B cell (primary cell): ENCODE measurements around the gene PNPLA6. TPM values are rescaled to one million over a fixed set of nuclear protein-coding genes. Genes with fewer than 3 reads are reported as not detected.

Experiments used
- ATAC-seq: fragments of 200-7000 bp; cut with Tn5 transposase; one replicate; pipeline ENCODE4 v1.10.0; 2021; ENCODE audit warnings: low read depth, mild to moderate bottlenecking, moderate number of reproducible peaks, moderate library complexity
- CTCF ChIA-PET: fragments of 350-600 bp; sonication (Branson Sonifier 250); formaldehyde crosslinking; loops from one replicate; lab custom pipeline; 2021; ENCODE audit warnings: antibody characterized with exemption, inconsistent platforms; lab: Charles Lee
- POLR2A ChIA-PET: fragments of 350-600 bp; sonication (Branson Sonifier 250); formaldehyde crosslinking; loops from one replicate; lab custom pipeline; 2021; ENCODE audit warnings: antibody characterized with exemption; lab: Charles Lee
- DNase-seq: peaks from one replicate; pipeline ENCODE4 v3.0.0; 2013
- H2AFZ ChIP-seq: 2 replicates; pipeline ENCODE4 v1.6.1; 2012; ENCODE audit warnings: mild to moderate bottlenecking, low read depth, low read length; ENCODE audit not compliant: insufficient read depth, poor library complexity, severe bottlenecking
- H3K27ac ChIP-seq, 2 donors: 1 replicate in 1 of 2; 2 replicates in 1 of 2; pipeline ENCODE4 v1.5.1; 2012 to 2013; ENCODE audit warnings: low read length in 2 of 2, mild to moderate bottlenecking in 2 of 2, moderate library complexity in 1 of 2
- H3K27me3 ChIP-seq, 4 experiments: fragments of 200-600 bp in 1 of 4; sonication (generic) in 1 of 4; replicated peaks in 1 of 4; 1 replicate in 2 of 4; 2 replicates in 2 of 4; pipeline versions ENCODE4 v1.6.1 to v1.7.0; 2013 to 2016; ENCODE audit warnings: low read length in 3 of 4, mild to moderate bottlenecking in 2 of 4, mixed read lengths in 1 of 4, moderate library complexity in 1 of 4; ENCODE audit not compliant: insufficient read depth in 4 of 4, control insufficient read depth in 3 of 4; ENCODE audit errors: control extremely low read depth in 1 of 4
- H3K36me3 ChIP-seq, 2 experiments: replicated peaks in 1 of 2; 1 replicate in 1 of 2; 2 replicates in 1 of 2; pipeline versions ENCODE4 v1.6.1 to v1.7.1; 2013; ENCODE audit warnings: low read length in 1 of 2; ENCODE audit not compliant: insufficient read depth in 2 of 2, control insufficient read depth in 1 of 2; ENCODE audit errors: control extremely low read depth in 1 of 2, extremely low read depth in 1 of 2
- H3K4me1 ChIP-seq, 2 donors: fragments of 200-600 bp in 1 of 2; sonication (generic) in 1 of 2; 1 replicate in 1 of 2; 2 replicates in 1 of 2; pipeline versions ENCODE4 v1.5.1 to v1.6.1; 2013 to 2017; ENCODE audit warnings: low read length in 2 of 2; ENCODE audit not compliant: control insufficient read depth in 2 of 2, insufficient read depth in 2 of 2
- H3K4me2 ChIP-seq: replicated peaks from 2 replicates; pipeline ENCODE3; 2012; ENCODE audit warnings: mild to moderate bottlenecking, low read depth, low read length; ENCODE audit not compliant: poor library complexity, severe bottlenecking
- H3K4me3 ChIP-seq, 5 experiments: fragments of 200-600 bp in 1 of 5; sonication (generic) in 1 of 5; 1 replicate in 3 of 5; 2 replicates in 2 of 5; pipeline versions ENCODE4 v1.5.1 to v1.7.0; 2011 to 2016; ENCODE audit warnings: low read length in 4 of 5, mild to moderate bottlenecking in 4 of 5, low read depth in 2 of 5, control low read depth in 1 of 5, moderate library complexity in 1 of 5; ENCODE audit not compliant: insufficient read depth in 1 of 5; ENCODE audit errors: control extremely low read depth in 1 of 5, extremely low read depth in 1 of 5
- H3K79me2 ChIP-seq: fragments of 200-600 bp; sonication (generic); one replicate; pipeline ENCODE4 v1.6.0; 2016; ENCODE audit warnings: low read length; ENCODE audit not compliant: control insufficient read depth, insufficient read depth
- H3K9ac ChIP-seq: fragments of 200-600 bp; sonication (generic); 2 replicates; pipeline ENCODE4 v1.6.1; 2017; ENCODE audit warnings: mild to moderate bottlenecking, low read length, moderate library complexity
- H3K9me3 ChIP-seq, 3 donors: one replicate each; pipeline versions ENCODE4 v1.6.1 to v1.7.1; 2013; ENCODE audit warnings: low read length in 2 of 3; ENCODE audit not compliant: control insufficient read depth in 2 of 3, insufficient read depth in 1 of 3; ENCODE audit errors: control extremely low read depth in 1 of 3
- H4K20me1 ChIP-seq: 2 replicates; pipeline ENCODE4 v1.6.0; 2012; ENCODE audit warnings: mild to moderate bottlenecking, low read length; ENCODE audit not compliant: insufficient read depth, control insufficient read depth, poor library complexity, severe bottlenecking
- H3K27ac Mint-ChIP-seq: one replicate; pipeline ENCODE4 v1.8.0; 2021; ENCODE audit warnings: mixed read lengths
- H3K27me3 Mint-ChIP-seq: one replicate; pipeline ENCODE4 v1.8.0; 2021; ENCODE audit warnings: mixed read lengths
- H3K4me1 Mint-ChIP-seq: one replicate; pipeline ENCODE4 v1.8.0; 2021; ENCODE audit warnings: mixed read lengths
- H3K4me3 Mint-ChIP-seq: one replicate; pipeline ENCODE4 v1.8.0; 2021; ENCODE audit warnings: mixed read lengths
- H3K9me3 Mint-ChIP-seq: one replicate; pipeline ENCODE4 v1.8.0; 2022; ENCODE audit warnings: mixed read lengths; ENCODE audit not compliant: insufficient read depth
- CTCF ChIP-seq: fragments of 200-600 bp; IDR thresholded peaks from one replicate; pipeline ENCODE4 v1.8.0; 2022; ENCODE audit warnings: antibody characterized with exemption, mild to moderate bottlenecking
- EZH2 ChIP-seq: IDR thresholded peaks from 2 replicates; pipeline ENCODE4 v1.6.1; 2012; ENCODE audit warnings: borderline replicate concordance, low read depth, mild to moderate bottlenecking, moderate library complexity, low read length; ENCODE audit not compliant: insufficient read depth, poor library complexity, severe bottlenecking
- WGBS: methylation state at CpG from one replicate; pipeline ENCODE4 v1.1.5; 2013; ENCODE audit warnings: missing lambda C conversion rate; ENCODE audit not compliant: insufficient coverage; 5-methylcytosine and 5-hydroxymethylcytosine counted together
- intact Hi-C: fragments of 100-400 bp; cut with micrococcal nuclease; formaldehyde crosslinking; loops from one replicate; pipeline ENCODE4 v1.10.0; 2022
- polyA plus RNA-seq: library from polyadenylated mRNA; depleted of rRNA; stranded (reverse); fragments of >200 nt; gene quantifications from 2 replicates; pipeline ENCODE4 v1.2.3, GENCODE V29; 2012
- total RNA-seq, 2 donors: library from RNA; stranded (reverse); fragments of 120-200 nt in 1 of 2; gene quantifications; 1 replicate in 1 of 2; 2 replicates in 1 of 2; pipeline versions ENCODE4 v1.2.3 to v1.2.4, GENCODE V29; 2013 to 2022

PNPLA6 gene
- total and polyA plus RNA-seq, 2 donors (not counting 1 experiment from before 2014, with no cell fraction given) = 102 to 149 TPM

DNA sequence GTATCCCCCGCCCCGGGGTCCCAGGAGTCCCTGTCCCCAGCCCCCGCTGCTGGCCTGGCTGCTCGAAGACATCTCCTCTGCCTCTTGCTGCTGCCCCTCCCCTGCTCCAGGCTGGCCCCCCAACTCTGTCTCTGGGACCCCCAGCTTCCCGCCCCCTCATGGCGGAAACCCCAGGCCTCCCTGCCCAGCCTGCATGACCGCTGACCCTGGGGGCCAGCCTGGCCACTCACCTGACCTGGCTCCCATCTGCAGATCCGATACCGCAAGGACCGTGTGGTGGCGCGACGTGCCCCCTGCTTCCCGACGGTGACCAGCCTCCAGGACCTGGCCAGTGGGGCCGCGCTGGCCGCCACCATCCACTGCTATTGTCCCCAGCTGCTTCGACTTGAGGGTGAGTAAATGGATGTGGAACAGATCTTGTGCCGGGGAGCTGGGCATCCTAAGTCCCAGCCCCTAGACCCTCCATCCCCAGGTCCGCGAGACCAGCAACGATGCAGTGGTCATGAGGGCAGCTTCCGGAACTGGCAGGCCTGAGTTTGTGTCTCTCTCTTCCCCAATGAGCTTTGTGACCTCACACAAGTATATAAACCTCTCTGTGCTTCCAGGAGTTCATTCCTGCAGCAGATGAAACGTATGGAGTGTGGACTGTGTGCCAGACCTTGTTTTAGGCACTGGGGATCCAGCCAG, 72.5 kb downstream of the PNPLA6 start:
- H3K27me3 ChIP-seq = peaks cover 0 to 19% (median 0%) of the 10 kb centered on the region in 4 experiments
- no peaks in the 10 kb centered on the region for H3K79me2 ChIP-seq
- Mint-ChIP-seq H3K4me3 (no peak overlapping the region), H3K4me1 (no peaks in the 10 kb centered on the region), H3K27ac (no peak overlapping the region), H3K27me3 (peaks cover 9% of the 10 kb centered on the region), H3K9me3 (no peaks in the 10 kb centered on the region)
- no peak overlapping the region for H3K4me2 ChIP-seq
- no peak for DNase-seq
- H4K20me1 ChIP-seq = no peaks in the 10 kb centered on the region
- ChIA-PET CTCF (no interaction called here), POLR2A (no interaction called here)
- H3K9me3 ChIP-seq = peaks cover 0 to 12% (median 0%) of the 10 kb centered on the region in 3 donors
- no peak overlapping the region for H3K9ac ChIP-seq
- no peak overlapping the region for H2AFZ ChIP-seq
- H3K4me1 ChIP-seq = no peaks in the 10 kb centered on the region
- TF ChIP-seq EZH2 = no peak
- no peak for TF ChIP-seq CTCF
- H3K27ac ChIP-seq = no peak overlapping the region
- H3K36me3 ChIP-seq = no peaks in the 10 kb centered on the region
- WGBS = over 99% methylated on average over 17 of the region's 25 CpGs
- H3K4me3 ChIP-seq = no peak overlapping the region
- intact Hi-C loops = no loop called here
- no peak for ATAC-seq

DNA sequence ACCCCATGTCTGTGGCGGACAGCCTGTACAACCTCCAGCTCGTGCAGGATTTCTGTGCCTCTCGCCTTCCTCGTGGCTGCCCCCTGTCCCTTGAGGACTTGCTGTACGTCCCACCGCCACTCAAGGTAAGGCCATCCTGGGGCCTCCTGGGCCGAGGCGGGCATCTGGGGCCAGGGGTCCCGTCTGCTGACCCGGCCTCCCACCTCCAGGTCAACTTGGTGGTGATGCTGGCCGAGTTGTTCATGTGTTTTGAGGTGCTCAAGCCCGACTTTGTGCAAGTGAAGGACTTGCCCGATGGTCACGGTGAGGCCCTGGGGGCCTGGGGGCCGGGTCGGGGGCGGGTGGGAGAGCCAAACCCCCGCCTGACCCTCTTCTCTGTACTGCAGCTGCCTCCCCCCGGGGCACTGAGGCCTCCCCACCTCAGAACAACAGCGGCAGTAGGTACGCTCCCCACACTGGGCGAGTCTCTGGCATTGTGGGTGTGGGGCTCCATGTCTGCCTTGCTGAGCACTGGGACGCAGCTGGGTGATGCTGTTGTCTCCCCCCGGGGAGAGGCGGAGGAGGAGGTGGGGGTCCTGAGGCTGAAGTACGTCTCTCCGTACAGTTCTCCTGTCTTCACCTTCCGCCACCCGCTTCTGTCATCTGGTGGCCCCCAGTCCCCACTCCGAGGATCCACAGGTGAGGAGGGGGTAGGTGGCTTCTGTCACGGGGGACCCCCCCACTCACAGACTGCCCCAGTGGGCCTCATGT, 75.1 kb downstream of the PNPLA6 start:
- Histone ChIP-seq H4K20me1 (no peaks in the 10 kb centered on the region), H2AFZ (no peak overlapping the region), H3K9ac (no peak overlapping the region), H3K4me1 (no peaks in the 10 kb centered on the region), H3K4me3 (no peak overlapping the region), H3K4me2 (no peak overlapping the region), H3K36me3 (no peaks in the 10 kb centered on the region), H3K79me2 (no peaks in the 10 kb centered on the region), H3K27me3 (no peaks in the 10 kb centered on the region), H3K9me3 (peaks cover 0 to 5% (median 0%) of the 10 kb centered on the region in 3 donors), H3K27ac (no peak overlapping the region)
- no peaks in the 10 kb centered on the region for H3K4me1 Mint-ChIP-seq
- ATAC-seq (no peak), DNase-seq (no peak)
- TF ChIP-seq CTCF (no peak), EZH2 (no peak)
- H3K27ac Mint-ChIP-seq = no peak overlapping the region
- peaks cover 2% of the 10 kb centered on the region for H3K27me3 Mint-ChIP-seq
- POLR2A ChIA-PET = no interaction called here
- no peak overlapping the region for H3K4me3 Mint-ChIP-seq
- 87% methylated on average over 29 of the region's 31 CpGs for WGBS
- H3K9me3 Mint-ChIP-seq = no peaks in the 10 kb centered on the region
- intact Hi-C loops = no loop called here
- CTCF ChIA-PET = no interaction called here
